ENCODE measurements around the gene PLEKHF1.

Gene PLEKHF1

DNA sequence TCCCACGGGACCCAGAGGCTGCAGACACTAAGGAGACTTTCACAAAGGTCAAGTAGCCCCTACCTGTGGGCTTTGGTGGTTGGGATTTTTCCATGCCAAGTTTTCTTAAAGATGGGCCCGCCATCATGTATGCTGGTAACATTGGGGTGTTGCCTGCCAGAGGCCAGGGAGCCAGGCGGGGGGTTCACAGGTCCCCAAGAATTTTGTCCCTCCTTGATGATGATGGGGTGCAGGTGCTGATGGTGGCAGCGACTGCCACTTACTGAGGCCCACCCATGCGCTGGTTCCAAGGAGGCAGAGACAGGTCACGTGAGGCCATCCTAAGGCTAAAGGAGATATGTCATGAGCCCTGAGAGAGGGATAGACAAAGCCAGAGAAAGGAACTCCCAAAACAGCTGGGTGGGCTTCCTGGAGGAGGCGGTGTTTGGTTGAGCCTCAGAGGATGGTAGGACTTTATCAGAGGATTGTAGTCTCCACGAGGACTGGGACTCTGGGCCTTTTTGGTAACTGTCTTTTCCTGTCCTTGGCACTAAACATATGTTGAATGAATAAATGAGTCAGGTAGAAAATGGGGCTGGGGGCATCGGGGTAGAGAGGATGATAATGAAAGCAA lies 14.4 kb downstream of the PLEKHF1 start:
- DNase-seq, result no peak

GRCh38 chr19:29680447-29680846 lies 15.2 kb downstream of the PLEKHF1 start:
- DNase-seq, result no peak

GRCh38 chr19:29680937-29681336 lies 15.7 kb downstream of the PLEKHF1 start:
- no peak for DNase-seq

DNA sequence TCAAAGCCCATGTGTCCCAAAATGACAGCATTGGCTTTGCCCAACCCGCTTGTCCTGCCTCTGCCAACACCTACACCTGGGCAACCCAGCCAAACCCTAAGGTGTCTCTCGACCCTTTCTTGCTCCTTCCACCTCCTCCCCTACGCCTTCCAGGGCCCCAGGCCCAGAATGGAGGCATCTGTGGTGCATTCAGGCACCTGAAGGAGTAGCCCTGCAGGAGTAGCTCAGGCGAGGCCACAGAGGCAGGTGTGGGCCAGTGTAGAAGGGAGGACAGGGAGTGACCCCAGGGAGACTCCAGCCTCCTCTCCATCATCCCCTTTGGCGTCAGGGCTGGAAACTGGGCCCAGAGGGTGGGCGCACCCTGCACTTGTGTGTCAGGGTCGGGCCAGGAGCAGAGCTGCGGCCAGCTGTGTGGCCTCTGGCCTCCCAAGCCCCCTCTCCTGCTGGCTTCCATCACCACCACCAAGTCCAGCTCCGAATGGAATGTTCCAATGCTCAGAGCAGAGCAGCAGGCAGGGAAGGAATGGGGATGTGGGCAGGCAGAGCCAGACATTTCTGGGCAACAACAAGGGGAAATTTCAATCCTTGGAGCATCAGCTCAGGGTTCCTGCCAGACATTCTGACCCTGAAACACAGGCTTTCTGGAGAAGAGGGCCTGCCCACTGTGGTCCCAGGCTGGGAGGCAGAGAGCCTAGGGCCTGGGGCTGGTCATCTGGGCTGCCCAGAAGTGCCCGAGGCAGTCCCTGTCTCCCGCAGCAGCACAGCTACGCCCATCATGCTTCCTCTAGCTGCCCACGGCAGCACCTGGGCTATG lies 16.4 kb downstream of the PLEKHF1 start:
- DNase-seq, result no peak

DNA sequence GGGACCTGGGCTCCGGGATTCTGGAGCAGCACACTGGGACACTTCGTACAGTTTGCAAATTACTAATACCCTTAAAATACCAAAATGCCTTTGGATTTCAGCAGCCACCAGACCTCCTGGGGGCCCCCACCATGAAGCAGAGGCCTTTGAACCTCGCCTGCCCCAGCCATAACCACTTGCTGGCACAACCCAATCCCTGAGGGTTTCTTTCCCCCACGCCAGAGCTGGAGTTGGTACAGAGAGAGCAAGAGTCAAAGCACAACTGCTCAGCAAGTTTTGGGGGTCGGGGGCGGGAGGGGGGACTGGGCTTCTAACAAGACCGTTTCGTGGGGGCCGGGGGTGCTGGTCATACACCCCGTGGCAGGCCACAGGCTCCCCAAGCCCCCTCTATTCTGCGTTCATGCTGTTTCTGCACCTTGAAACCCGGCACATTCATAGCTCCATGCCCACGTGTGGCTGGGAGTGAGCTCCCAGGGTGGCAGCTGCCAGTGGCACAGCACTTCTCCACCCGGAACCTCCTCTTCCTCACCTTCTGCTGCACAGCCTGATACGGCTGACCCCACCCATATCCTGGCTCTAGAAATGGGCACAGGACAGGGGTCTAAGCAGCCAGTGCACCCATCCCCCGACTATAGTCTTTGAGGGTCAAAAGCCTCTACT lies 17.1 kb downstream of the PLEKHF1 start:
- DNase-seq, result no peak

GRCh38 chr19:29683009-29683408 lies 17.7 kb downstream of the PLEKHF1 start:
- DNase-seq, result no peak

DNA sequence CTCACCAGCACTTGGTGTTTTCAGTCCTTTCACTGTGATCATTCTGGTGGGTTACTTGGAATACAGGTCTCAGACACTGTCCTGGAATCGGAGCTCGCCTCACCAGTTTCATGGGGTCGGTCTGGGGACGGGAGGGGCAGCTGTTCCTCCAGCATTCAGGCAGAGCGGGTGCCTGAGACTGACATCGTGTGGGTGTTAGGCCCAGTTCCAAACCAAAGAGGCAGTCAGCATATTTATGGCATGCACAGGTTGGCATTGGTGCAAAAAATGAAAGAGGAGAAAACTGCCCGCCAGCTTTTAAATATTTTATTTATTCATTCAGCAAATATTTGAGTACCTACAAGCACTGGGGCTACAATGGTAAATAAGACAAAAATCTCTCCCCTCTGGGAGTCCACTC lies 20.1 kb downstream of the PLEKHF1 start:
- DNase-seq, result no peak

- DNase-seq, result no peak
These were observed 21.1 kb downstream of the PLEKHF1 start for GRCh38 chr19:29686285-29686805.

- peak; percentile 96 for DNase-seq
These were observed 22.1 kb downstream of the PLEKHF1 start for GRCh38 chr19:29687244-29687896.

DNA sequence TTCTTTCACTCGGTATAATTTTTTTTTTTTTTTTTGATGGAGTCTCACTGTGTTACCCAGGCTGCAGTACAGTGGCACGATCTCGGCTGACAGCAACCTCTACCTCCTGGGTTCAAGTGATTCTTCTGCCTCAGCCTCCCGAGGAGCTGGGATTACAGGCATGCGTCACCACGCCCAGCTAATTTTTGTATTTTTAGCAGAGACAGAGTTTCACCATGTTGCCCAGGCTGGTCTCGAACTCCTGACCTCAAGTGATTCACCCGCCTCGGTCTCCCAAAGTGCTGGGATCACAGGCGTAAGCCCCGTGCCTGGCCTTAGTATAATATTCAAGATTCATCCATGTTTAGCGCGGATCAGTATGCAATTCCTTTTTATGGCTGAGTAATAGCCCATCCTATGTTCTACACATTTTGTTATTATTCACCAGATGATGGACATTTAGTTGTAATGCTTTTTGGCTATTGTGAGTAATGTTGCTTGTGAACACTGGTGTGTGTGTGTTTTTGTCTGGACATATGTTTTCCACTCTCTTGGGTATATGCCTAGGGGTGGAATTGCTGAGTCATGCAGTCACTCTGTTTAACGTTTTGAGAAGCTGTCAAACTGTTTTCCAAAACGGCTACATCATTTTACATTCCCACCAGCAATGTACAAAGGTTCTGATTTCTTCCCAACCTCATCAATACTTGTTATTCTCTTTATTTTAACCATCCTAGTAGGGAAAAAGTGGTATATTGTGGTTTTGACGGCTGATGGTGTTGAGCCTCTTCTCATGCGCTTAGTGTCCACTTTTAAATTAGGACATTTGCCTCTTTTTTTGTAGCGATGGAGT lies 22.9 kb downstream of the PLEKHF1 start:
- DNase-seq, result peak; percentile 67

DNA sequence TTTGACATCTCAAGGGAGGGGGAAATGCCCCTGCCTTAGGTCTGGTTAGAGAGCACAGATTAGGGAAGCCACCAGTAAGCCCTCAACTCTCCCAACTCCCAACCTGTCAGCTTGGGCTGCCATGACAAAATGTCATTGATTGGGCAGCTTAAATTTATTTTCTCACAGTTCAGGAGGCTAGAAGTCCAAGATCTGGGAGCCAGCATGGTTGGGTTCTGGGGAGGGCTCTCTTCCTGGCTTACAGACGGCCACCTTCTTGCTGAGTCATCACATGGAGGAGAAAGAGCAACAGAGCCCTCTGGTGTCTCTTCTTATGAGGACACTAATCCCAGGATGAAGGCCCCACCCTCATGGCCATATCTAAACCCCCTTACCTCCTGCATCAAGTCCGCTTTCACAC lies 25.6 kb downstream of the PLEKHF1 start:
- peak; percentile 26 for DNase-seq

DNA sequence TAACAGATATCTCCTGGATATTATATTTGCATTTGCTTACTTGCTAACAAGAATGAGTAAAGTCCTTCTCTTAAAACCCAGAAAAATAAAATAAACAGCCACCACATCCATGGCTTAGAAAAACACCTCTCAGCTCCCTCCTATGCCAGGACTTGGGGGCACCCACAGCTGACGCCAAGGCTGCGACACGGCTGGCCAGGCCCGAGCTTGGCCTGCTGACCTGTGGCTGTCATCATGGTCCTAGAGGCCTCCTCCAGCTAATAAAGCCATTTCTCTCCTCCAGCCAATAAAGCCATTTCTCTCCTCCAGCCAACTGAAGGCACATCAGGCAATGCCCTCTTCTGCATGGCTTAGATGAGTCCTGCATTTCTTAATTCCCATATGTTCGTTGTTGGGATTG lies 28.9 kb downstream of the PLEKHF1 start:
- DNase-seq, result no peak

GRCh38 chr19:29694669-29695627 lies 29.7 kb downstream of the PLEKHF1 start:
- peak; percentile 40 for DNase-seq

GRCh38 chr19:29695765-29696564 lies 30.7 kb downstream of the PLEKHF1 start:
- no peak for DNase-seq

GRCh38 chr19:29696565-29696846 lies 31.2 kb downstream of the PLEKHF1 start:
- no peak for DNase-seq

DNA sequence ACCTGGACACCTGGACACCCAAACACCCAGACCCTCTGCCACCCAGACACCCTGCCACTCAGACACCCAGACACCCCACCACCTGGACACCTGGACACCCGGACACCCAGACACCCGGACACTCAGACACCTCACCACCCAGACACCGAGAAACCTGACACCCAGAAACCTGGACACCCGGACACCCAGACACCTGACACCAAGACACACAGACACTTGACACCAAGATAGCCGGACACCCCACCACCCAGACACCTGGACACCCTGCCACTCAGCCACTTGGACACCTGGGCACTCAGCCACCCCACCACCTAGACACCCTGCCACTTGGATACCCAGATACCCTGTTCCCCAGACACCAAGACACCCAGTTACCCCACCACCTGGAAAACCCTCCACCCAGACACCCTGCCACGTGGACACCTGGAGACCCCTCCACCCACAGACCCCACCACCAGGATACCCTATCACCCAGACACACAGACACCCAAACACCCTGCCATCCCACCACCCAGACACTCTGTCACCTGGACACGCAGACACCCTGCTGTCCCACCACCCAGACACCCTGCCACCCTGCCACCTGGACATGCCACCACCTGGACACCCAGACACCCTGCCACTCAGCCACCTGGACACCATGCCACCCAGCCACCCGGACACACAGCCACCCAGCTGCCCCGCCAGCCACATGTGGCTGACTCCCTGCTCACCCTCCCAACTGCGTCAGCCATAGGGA lies 32.4 kb downstream of the PLEKHF1 start:
- no peak for DNase-seq

GRCh38 chr19:29699861-29700260 lies 34.6 kb downstream of the PLEKHF1 start:
- no peak for DNase-seq

GRCh38 chr19:29700498-29700897 lies 35.2 kb downstream of the PLEKHF1 start:
- no peak for DNase-seq

GRCh38 chr19:29702161-29702962 lies 37.1 kb downstream of the PLEKHF1 start:
- DNase-seq, result no peak

Data from fibroblast of skin of abdomen (primary cell).